Effector memory CD8-positive, alpha-beta T cell (primary cell): ENCODE data around the gene CBY2.

Experiments used
- ATAC-seq: fragments of 150-1000 bp; cut with Tn5 transposase; replicated peaks from 2 replicates; pipeline ENCODE4 v1.10.0; 2021; ENCODE audit warnings: mild to moderate bottlenecking, moderate library complexity
- DNase-seq, 3 experiments: peaks; one replicate each; pipeline ENCODE4 v3.0.0; 2021
- H3K27ac Mint-ChIP-seq, 2 donors: one replicate each; pipeline ENCODE4 v1.8.0; 2022; ENCODE audit warnings: mild to moderate bottlenecking in 2 of 2, mixed read lengths in 2 of 2, moderate library complexity in 2 of 2
- H3K27me3 Mint-ChIP-seq, 2 donors: one replicate each; pipeline ENCODE4 v1.8.0; 2022; ENCODE audit warnings: mixed read lengths in 2 of 2
- H3K36me3 Mint-ChIP-seq: one replicate; pipeline ENCODE4 v1.8.0; 2022; ENCODE audit warnings: mild to moderate bottlenecking, moderate library complexity, mixed read lengths; ENCODE audit not compliant: insufficient read depth
- H3K4me1 Mint-ChIP-seq, 2 donors: one replicate each; pipeline ENCODE4 v1.8.0; 2022; ENCODE audit warnings: low read depth in 2 of 2, mixed read lengths in 2 of 2
- H3K4me3 Mint-ChIP-seq, 2 donors: one replicate each; pipeline ENCODE4 v1.8.0; 2022; ENCODE audit warnings: mild to moderate bottlenecking in 2 of 2, mixed read lengths in 2 of 2, moderate library complexity in 2 of 2
- H3K9me3 Mint-ChIP-seq, 2 donors: one replicate each; pipeline ENCODE4 v1.8.0; 2022; ENCODE audit warnings: mixed read lengths in 2 of 2

CBY2 gene

DNA sequence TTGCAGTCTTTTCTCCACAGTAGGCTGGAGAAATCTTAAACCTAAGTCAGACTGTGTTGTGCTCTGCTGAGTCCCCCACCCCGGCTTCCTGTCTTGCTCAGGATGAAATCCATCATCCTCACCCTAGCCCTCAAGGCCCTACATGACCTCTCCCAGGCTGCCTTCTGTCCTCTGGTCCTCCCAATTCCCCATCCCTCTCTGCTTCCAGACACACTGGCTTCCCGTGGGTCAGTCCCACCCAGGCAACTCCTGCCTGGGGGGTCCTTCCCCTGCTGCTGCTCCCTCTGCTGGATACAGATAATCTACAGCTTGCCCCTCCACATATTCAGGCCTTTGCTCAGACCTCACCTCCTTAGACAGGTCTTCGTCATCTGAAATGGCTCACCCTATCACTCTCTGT, 18.4 kb upstream of the CBY2 start:
- ATAC-seq (no peak), DNase-seq (no peak)
- Mint-ChIP-seq H3K27ac (peak overlapping the region; percentile 39 to 42), H3K9me3 (no peaks in the 10 kb centered on the region), H3K4me1 (peaks cover 1 to 6% of the 10 kb centered on the region in 2 donors), H3K27me3 (peaks cover 5 to 25% of the 10 kb centered on the region in 2 donors), H3K4me3 (no peak overlapping the region), H3K36me3 (no peaks in the 10 kb centered on the region)

- Mint-ChIP-seq H3K27ac (no peak overlapping the region), H3K4me3 (no peak overlapping the region), H3K4me1 (peaks cover 1 to 2% of the 10 kb centered on the region in 2 donors), H3K36me3 (no peaks in the 10 kb centered on the region), H3K27me3 (peaks cover 10 to 29% of the 10 kb centered on the region in 2 donors), H3K9me3 (no peaks in the 10 kb centered on the region)
- no peak for DNase-seq
- ATAC-seq: no peak
These were observed 13.5 kb upstream of the CBY2 start for GRCh38 chr13:45688577-45688976.

DNA sequence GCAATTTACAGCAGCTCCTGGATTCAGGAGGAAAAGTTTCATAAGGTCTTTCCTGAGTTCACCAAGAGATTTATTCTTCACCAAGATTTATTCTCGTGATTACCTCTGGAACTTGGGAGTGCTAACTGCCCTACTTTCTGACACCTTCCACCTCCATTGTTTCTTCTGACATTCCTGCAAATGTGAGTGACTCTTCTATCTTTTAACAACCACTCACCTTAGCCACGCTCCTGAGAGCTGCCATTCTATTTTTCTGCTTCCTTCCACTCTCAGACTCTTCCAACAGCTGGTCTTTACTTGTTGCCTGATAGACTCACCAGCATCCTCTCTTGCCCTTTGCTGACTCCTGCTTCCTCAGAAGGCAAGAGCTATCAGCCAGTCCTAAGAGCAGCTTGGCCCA, 11.5 kb upstream of the CBY2 start:
- no peak for ATAC-seq
- Mint-ChIP-seq H3K27me3 (peaks cover 8 to 19% of the 10 kb centered on the region in 2 donors), H3K4me1 (peaks cover 0 to 4% of the 10 kb centered on the region in 2 donors), H3K27ac (no peak overlapping the region), H3K4me3 (no peak overlapping the region), H3K36me3 (no peaks in the 10 kb centered on the region), H3K9me3 (no peaks in the 10 kb centered on the region)
- no peak for DNase-seq

DNA sequence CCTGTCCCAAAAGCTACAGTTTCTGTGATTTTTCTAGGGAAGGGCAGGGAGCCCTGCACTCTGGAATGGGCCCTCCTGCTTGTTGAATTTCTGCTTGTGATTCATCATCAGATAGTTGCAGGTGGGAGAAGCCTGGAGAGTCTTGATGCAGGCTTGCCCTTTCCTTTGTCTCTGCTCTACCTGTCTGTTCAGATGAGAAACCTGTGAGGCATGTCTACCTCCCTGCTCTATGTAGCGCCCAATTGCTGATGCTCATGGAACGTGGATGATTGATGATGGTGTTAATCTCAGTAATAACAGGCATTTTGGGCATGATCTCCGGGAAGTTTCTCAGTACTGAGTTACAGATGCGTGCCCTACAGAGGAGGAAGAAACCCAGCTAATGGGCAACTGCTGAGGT, 10.9 kb upstream of the CBY2 start:
- ATAC-seq: no peak
- Mint-ChIP-seq H3K27me3 (peaks cover 8 to 19% of the 10 kb centered on the region in 2 donors), H3K4me1 (peaks cover 0 to 4% of the 10 kb centered on the region in 2 donors)

GRCh38 chr13:45691667-45692066, 10.5 kb upstream of the CBY2 start:
- Mint-ChIP-seq H3K9me3 (no peaks in the 10 kb centered on the region), H3K4me1 (peaks cover 0 to 4% of the 10 kb centered on the region in 2 donors), H3K27ac (no peak overlapping the region), H3K4me3 (no peak overlapping the region), H3K36me3 (no peaks in the 10 kb centered on the region), H3K27me3 (peaks cover 8 to 19% of the 10 kb centered on the region in 2 donors)
- ATAC-seq: no peak
- no peak for DNase-seq

More for the DNA sequence above, 10.9 kb upstream of the CBY2 start:
- no peak overlapping the region for H3K4me3 Mint-ChIP-seq
- H3K9me3 Mint-ChIP-seq: no peaks in the 10 kb centered on the region
- DNase-seq: no peak
- H3K27ac Mint-ChIP-seq: no peak overlapping the region
- no peaks in the 10 kb centered on the region for H3K36me3 Mint-ChIP-seq

- ATAC-seq: no peak
- no peak for DNase-seq
- no peaks in the 10 kb centered on the region for H3K9me3 Mint-ChIP-seq
- H3K36me3 Mint-ChIP-seq: no peaks in the 10 kb centered on the region
- H3K27me3 Mint-ChIP-seq: peaks cover 8 to 10% of the 10 kb centered on the region in 2 donors
- peaks cover 0 to 4% of the 10 kb centered on the region in 2 donors for H3K4me1 Mint-ChIP-seq
- H3K4me3 Mint-ChIP-seq: no peak overlapping the region
- H3K27ac Mint-ChIP-seq: no peak overlapping the region
These were observed 6.9 kb upstream of the CBY2 start for GRCh38 chr13:45695198-45695730.

DNA sequence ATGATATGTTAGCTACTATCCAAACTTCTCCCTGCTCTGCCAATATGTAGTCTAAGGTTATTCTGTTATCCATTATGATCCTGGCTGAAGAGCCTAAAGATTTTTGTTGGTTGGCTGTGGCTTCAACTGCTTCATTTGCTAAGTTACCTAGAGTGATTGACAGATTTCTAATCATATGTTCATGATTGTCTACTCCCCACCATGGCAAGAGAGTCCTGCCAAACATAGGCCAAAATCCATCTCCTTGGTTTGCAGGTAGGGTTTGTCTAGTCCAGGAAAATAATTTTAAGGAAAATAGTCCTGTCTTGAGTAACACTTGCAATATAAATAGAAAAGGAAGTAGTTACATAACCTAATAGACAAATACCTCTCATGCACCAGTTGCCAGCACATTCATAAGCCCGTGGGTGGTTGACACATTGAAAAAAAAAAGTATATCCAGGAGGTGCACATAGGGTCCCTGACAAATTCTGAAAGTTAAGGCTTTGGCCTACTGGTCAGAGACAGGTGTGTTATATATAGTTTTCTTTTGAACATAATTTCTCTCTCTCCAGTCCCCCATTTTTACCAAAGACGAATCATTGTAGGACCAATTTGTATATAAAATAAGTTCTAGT, 5.4 kb upstream of the CBY2 start:
- Mint-ChIP-seq H3K27ac (no peak overlapping the region), H3K27me3 (peaks cover 0 to 3% of the 10 kb centered on the region in 2 donors), H3K9me3 (no peaks in the 10 kb centered on the region), H3K36me3 (no peaks in the 10 kb centered on the region), H3K4me3 (no peak overlapping the region), H3K4me1 (peaks cover 0 to 4% of the 10 kb centered on the region in 2 donors)
- ATAC-seq (no peak), DNase-seq (no peak)

DNA sequence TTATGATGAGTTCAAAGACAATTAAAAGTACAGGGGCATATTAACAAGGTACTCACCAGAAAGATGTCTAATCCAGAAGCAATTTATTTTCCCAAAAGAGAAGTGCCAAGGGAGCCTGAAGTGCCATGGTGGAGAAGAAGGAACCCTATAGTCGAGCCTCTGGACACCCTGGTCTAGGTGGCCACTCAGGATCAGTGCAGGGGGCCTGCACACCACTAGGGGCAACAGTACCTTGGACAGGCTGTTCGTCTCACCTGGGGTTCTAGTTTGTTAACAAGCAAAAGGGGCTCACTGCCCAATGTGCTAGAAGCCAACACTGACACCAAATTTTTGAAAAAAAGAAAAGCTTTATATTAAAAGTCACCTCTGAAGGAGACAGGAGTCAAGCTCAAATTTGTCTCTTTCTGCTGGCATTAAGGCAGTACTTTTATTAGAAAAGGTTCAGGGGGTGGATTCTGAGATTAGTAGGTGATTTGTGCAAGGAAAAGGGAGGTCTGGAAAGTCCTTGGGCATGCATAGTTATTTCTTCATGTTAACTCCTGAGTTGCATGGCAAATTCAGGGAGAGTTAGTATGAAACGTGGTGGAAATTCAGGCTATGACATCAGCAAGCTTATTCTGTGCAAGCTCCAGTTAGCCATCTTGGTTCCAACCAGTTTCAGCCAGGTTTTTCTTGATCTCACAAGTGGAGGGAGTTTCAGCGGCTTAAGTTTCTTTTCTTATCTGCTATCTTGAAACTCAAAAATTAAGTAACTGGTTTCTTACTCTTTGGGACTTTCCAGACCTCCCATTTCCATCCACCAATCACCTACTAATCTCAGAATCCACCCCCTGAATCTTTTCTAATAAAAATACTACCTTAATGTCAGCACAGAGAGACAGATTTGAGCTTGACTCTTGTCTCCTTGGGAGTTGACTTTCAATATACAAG, 884 bp upstream of the CBY2 start:
- DNase-seq: no peak
- Mint-ChIP-seq H3K27me3 (peaks cover 5 to 27% of the 10 kb centered on the region in 2 donors), H3K4me1 (no peaks in the 10 kb centered on the region), H3K27ac (no peak overlapping the region), H3K36me3 (no peaks in the 10 kb centered on the region), H3K9me3 (no peaks in the 10 kb centered on the region), H3K4me3 (no peak overlapping the region)
- ATAC-seq: no peak

GRCh38 chr13:45702869-45703391, 810 bp downstream of the CBY2 start:
- H3K27ac Mint-ChIP-seq: no peak overlapping the region
- H3K4me3 Mint-ChIP-seq: no peak overlapping the region
- no peaks in the 10 kb centered on the region for H3K4me1 Mint-ChIP-seq
- DNase-seq (no peak), ATAC-seq (no peak)
- H3K27me3 Mint-ChIP-seq: peaks cover 5 to 30% of the 10 kb centered on the region in 2 donors
- H3K36me3 Mint-ChIP-seq: no peaks in the 10 kb centered on the region
- H3K9me3 Mint-ChIP-seq: no peaks in the 10 kb centered on the region

GRCh38 chr13:45704211-45704739, 2.2 kb downstream of the CBY2 start:
- Mint-ChIP-seq H3K4me1 (no peaks in the 10 kb centered on the region), H3K36me3 (no peaks in the 10 kb centered on the region), H3K27ac (no peak overlapping the region), H3K27me3 (peaks cover 5 to 30% of the 10 kb centered on the region in 2 donors), H3K4me3 (no peak overlapping the region), H3K9me3 (no peaks in the 10 kb centered on the region)
- DNase-seq (no peak), ATAC-seq (no peak)

GRCh38 chr13:45704854-45705695, 3.0 kb downstream of the CBY2 start:
- no peaks in the 10 kb centered on the region for H3K9me3 Mint-ChIP-seq
- H3K4me3 Mint-ChIP-seq: no peak overlapping the region
- no peaks in the 10 kb centered on the region for H3K4me1 Mint-ChIP-seq
- no peak for ATAC-seq
- H3K36me3 Mint-ChIP-seq: no peaks in the 10 kb centered on the region
- no peak overlapping the region for H3K27ac Mint-ChIP-seq
- no peak for DNase-seq
- peaks cover 5 to 30% of the 10 kb centered on the region in 2 donors for H3K27me3 Mint-ChIP-seq

DNA sequence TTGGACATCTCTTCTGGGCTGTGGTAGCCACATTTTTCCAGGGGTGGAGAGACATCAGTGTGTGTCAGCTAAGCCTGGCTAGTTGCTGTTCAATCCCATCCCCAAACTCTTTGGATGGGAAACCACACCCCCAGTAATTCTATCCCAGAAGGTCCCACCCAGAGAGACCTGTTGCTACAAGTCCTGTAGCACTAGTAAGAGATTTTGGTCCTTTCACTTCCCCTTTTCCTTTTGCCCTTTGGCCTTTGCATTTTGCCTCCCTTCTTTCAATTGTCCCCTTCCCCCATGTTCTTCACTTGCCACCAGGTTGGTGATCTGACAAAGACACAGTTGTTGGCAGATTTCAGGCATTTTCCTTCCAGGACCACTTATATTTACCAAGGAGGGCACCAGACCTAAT, 3.8 kb downstream of the CBY2 start:
- no peak overlapping the region for H3K27ac Mint-ChIP-seq
- H3K4me3 Mint-ChIP-seq: no peak overlapping the region
- H3K36me3 Mint-ChIP-seq: no peaks in the 10 kb centered on the region
- no peaks in the 10 kb centered on the region for H3K9me3 Mint-ChIP-seq
- H3K27me3 Mint-ChIP-seq: peaks cover 5 to 30% of the 10 kb centered on the region in 2 donors
- DNase-seq (no peak), ATAC-seq (no peak)
- H3K4me1 Mint-ChIP-seq: no peaks in the 10 kb centered on the region
